ENCODE data around the gene TNFRSF14. TPM values are rescaled to one million over a fixed set of nuclear protein-coding genes. Genes with fewer than 3 reads are reported as not detected.

TNFRSF14 gene
- total RNA-seq, 1 donor from 2014 or later = 0.26 TPM

- H3K27me3 Mint-ChIP-seq (ENCODE audit: unreplicated experiment) = peaks cover 17% of the 10 kb centered on the region
- no peak for DNase-seq (ENCODE audit: low spot score)
- TF ChIP-seq CTCF (IDR thresholded peaks at IDR 0.05; ENCODE audit: unreplicated experiment) = no peak
- peak overlapping the region; percentile 51 for H3K4me3 Mint-ChIP-seq (ENCODE audit: unreplicated experiment)
- H3K27ac Mint-ChIP-seq (ENCODE audit: unreplicated experiment) = no peak overlapping the region
- H3K36me3 Mint-ChIP-seq (ENCODE audit: low read depth, unreplicated experiment) = no peaks in the 10 kb centered on the region
- H3K9me3 Mint-ChIP-seq (ENCODE audit: unreplicated experiment) = no peaks in the 10 kb centered on the region
- no peaks in the 10 kb centered on the region for H3K4me1 Mint-ChIP-seq (ENCODE audit: unreplicated experiment)
Observed at GRCh38 chr1:2533365-2533764, 22.8 kb upstream of the TNFRSF14 start.

- Mint-ChIP-seq H3K27ac (ENCODE audit: unreplicated experiment) (no peak overlapping the region), H3K4me3 (ENCODE audit: unreplicated experiment) (no peak overlapping the region), H3K9me3 (ENCODE audit: unreplicated experiment) (no peaks in the 10 kb centered on the region), H3K27me3 (ENCODE audit: unreplicated experiment) (peaks cover 17% of the 10 kb centered on the region), H3K4me1 (ENCODE audit: unreplicated experiment) (no peaks in the 10 kb centered on the region), H3K36me3 (ENCODE audit: low read depth, unreplicated experiment) (no peaks in the 10 kb centered on the region)
- DNase-seq (ENCODE audit: low spot score) = no peak
- no peak for TF ChIP-seq CTCF (IDR thresholded peaks at IDR 0.05; ENCODE audit: unreplicated experiment)
Observed at GRCh38 chr1:2534315-2534686, 21.9 kb upstream of the TNFRSF14 start.

GRCh38 chr1:2534687-2535441 lies 21.3 kb upstream of the TNFRSF14 start:
- Mint-ChIP-seq H3K27ac (ENCODE audit: unreplicated experiment) (no peak overlapping the region), H3K36me3 (ENCODE audit: low read depth, unreplicated experiment) (no peaks in the 10 kb centered on the region), H3K4me1 (ENCODE audit: unreplicated experiment) (no peaks in the 10 kb centered on the region), H3K4me3 (ENCODE audit: unreplicated experiment) (no peak overlapping the region), H3K9me3 (ENCODE audit: unreplicated experiment) (no peaks in the 10 kb centered on the region), H3K27me3 (ENCODE audit: unreplicated experiment) (peaks cover 17% of the 10 kb centered on the region)
- no peak for TF ChIP-seq CTCF (IDR thresholded peaks at IDR 0.05; ENCODE audit: unreplicated experiment)
- no peak for DNase-seq (ENCODE audit: low spot score)

- DNase-seq (ENCODE audit: low spot score) = no peak
- no peaks in the 10 kb centered on the region for H3K9me3 Mint-ChIP-seq (ENCODE audit: unreplicated experiment)
- no peak for TF ChIP-seq CTCF (IDR thresholded peaks at IDR 0.05; ENCODE audit: unreplicated experiment)
- H3K4me3 Mint-ChIP-seq (ENCODE audit: unreplicated experiment) = no peak overlapping the region
- H3K27me3 Mint-ChIP-seq (ENCODE audit: unreplicated experiment) = peaks cover 17% of the 10 kb centered on the region
- no peaks in the 10 kb centered on the region for H3K36me3 Mint-ChIP-seq (ENCODE audit: low read depth, unreplicated experiment)
- H3K27ac Mint-ChIP-seq (ENCODE audit: unreplicated experiment) = no peak overlapping the region
- H3K4me1 Mint-ChIP-seq (ENCODE audit: unreplicated experiment) = no peaks in the 10 kb centered on the region
Observed at GRCh38 chr1:2535455-2535854, 20.7 kb upstream of the TNFRSF14 start.

GRCh38 chr1:2535981-2536380 lies 20.2 kb upstream of the TNFRSF14 start:
- Mint-ChIP-seq H3K4me1 (ENCODE audit: unreplicated experiment) (no peaks in the 10 kb centered on the region), H3K9me3 (ENCODE audit: unreplicated experiment) (no peaks in the 10 kb centered on the region), H3K4me3 (ENCODE audit: unreplicated experiment) (no peak overlapping the region), H3K27ac (ENCODE audit: unreplicated experiment) (no peak overlapping the region), H3K36me3 (ENCODE audit: low read depth, unreplicated experiment) (no peaks in the 10 kb centered on the region), H3K27me3 (ENCODE audit: unreplicated experiment) (peaks cover 17% of the 10 kb centered on the region)
- no peak for TF ChIP-seq CTCF (IDR thresholded peaks at IDR 0.05; ENCODE audit: unreplicated experiment)
- DNase-seq (ENCODE audit: low spot score) = no peak
